ENCODE data around the gene GLDN. TPM values are rescaled to one million over a fixed set of nuclear protein-coding genes. Genes with fewer than 3 reads are reported as not detected.

Gene GLDN
- total and polyA plus RNA-seq, 10 of the 15 experiments (the other 5 are each of a cell fraction or from before 2014, with no cell fraction given), result 0.13 TPM; not detected in 9

DNA sequence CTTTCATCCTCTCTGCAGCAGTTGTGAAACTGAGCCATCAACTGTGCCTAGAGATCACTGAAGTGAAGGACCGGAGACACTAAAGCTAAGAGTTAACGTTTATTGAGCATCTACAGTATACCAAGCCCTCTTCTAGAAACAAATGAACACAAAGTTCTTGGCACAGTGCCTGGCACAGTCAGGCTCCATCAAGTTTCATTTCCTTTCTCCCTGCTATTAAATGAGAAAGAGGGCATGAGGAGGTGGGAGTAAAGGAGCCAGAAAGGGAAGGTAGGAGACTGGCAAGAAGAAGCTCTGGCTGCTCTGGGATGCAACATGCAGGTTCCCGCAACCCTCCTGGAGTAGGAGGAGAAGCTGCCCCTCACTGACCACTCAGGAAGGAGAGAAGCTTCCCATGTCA, 33.6 kb upstream of the GLDN start:
- FAIRE-seq (no peak), DNase-seq (ENCODE audit: low read depth, low spot score) (no peak), ATAC-seq (no peak)
- RAD21 ChIA-PET (ENCODE audit: unreplicated experiment), result no interaction called here
- intact Hi-C loops (cut with micrococcal nuclease; ENCODE audit: unreplicated experiment), result no loop called here
- no peak overlapping the region for H2AFZ ChIP-seq (ENCODE audit: control insufficient read depth, low read depth, low read length)
- peaks cover 0 to 10% of the 10 kb centered on the region in 2 experiments for H3K27me3 ChIP-seq (replicated peaks in 1 of 2; ENCODE audit: control insufficient read depth in 2 of 2, insufficient read depth in 2 of 2, low read length in 1 of 2)
- POLR2A ChIA-PET, result no interaction called here
- CTCF ChIA-PET, result interaction anchor here (1.2 kb wide), 1 partner anchor 26 kb away, joined by 4 read pairs; no protein-coding TSS in a partner anchor
- no TSS peak for BruUV-seq (replicated peaks)
- no peaks in the 10 kb centered on the region for H3K9me3 ChIP-seq (replicated peaks; ENCODE audit: control insufficient read depth, insufficient read depth, low read length)
- H3K36me3 ChIP-seq (ENCODE audit: control insufficient read depth in 2 of 2, insufficient read depth in 2 of 2, low read length in 1 of 2), result no peaks in the 10 kb centered on the region
- WGBS (ENCODE audit: insufficient coverage, insufficient replicate concordance, low lambda C conversion rate, missing lambda C conversion rate), result 72% methylated on average over 3 of the region's 3 CpGs
- no peak overlapping the region for H3K4me3 ChIP-seq
- H3K9ac ChIP-seq (ENCODE audit: control insufficient read depth, insufficient read depth, low read length), result no peak overlapping the region
- SMC1A ChIA-PET (ENCODE audit: uncharacterized antibody, unreplicated experiment), result interaction anchor here (0.9 kb wide), 1 partner anchor 9 kb away, joined by 3 read pairs; no protein-coding TSS in a partner anchor
- H3K27ac ChIP-seq (ENCODE audit: control insufficient read depth, insufficient read depth), result no peak overlapping the region
- no peak overlapping the region for H3K4me2 ChIP-seq (ENCODE audit: control insufficient read depth, insufficient read depth)
- no peaks in the 10 kb centered on the region for H3K4me1 ChIP-seq (ENCODE audit: control insufficient read depth, insufficient read depth, low read length)
- in situ Hi-C loops (cut with MboI), result no loop called here
- H4K20me1 ChIP-seq (ENCODE audit: control insufficient read depth, insufficient read depth), result no peaks in the 10 kb centered on the region; the same call in 1 of the 2 replicates
- no peaks in the 10 kb centered on the region for H3K79me2 ChIP-seq (ENCODE audit: control insufficient read depth, insufficient read depth, low read length)
- TF ChIP-seq SREBF2 (IDR thresholded peaks at IDR 0.05; ENCODE audit: low read length) (no peak), KDM1A (IDR thresholded peaks at IDR 0.05; ENCODE audit: borderline replicate concordance) (no peak), POU2F2 (IDR thresholded peaks at IDR 0.05; ENCODE audit: borderline replicate concordance, low read depth, low read length) (no peak), MEF2A (IDR thresholded peaks at IDR 0.05; ENCODE audit: insufficient read depth, low read depth, low read length) (no peak), HCFC1 (IDR thresholded peaks at IDR 0.05; ENCODE audit: low read length) (no peak), HDAC6 (IDR thresholded peaks at IDR 0.05; ENCODE audit: unreplicated experiment) (no peak), JUND (IDR thresholded peaks at IDR 0.05; ENCODE audit: low read depth, low read length) (no peak), E4F1 (IDR thresholded peaks at IDR 0.05; ENCODE audit: borderline replicate concordance, partially characterized antibody) (no peak), TAF1 (IDR thresholded peaks at IDR 0.05; ENCODE audit: borderline replicate concordance, low read depth, low read length) (no peak), EGR1 (IDR thresholded peaks at IDR 0.05; ENCODE audit: borderline replicate concordance in 1 of 2, low read depth in 2 of 2, low read length in 2 of 2) (no peak), FOS (IDR thresholded peaks at IDR 0.05; ENCODE audit: borderline replicate concordance, extremely low read depth, insufficient read length) (no peak)
- TF ChIP-seq, protein P1, sequence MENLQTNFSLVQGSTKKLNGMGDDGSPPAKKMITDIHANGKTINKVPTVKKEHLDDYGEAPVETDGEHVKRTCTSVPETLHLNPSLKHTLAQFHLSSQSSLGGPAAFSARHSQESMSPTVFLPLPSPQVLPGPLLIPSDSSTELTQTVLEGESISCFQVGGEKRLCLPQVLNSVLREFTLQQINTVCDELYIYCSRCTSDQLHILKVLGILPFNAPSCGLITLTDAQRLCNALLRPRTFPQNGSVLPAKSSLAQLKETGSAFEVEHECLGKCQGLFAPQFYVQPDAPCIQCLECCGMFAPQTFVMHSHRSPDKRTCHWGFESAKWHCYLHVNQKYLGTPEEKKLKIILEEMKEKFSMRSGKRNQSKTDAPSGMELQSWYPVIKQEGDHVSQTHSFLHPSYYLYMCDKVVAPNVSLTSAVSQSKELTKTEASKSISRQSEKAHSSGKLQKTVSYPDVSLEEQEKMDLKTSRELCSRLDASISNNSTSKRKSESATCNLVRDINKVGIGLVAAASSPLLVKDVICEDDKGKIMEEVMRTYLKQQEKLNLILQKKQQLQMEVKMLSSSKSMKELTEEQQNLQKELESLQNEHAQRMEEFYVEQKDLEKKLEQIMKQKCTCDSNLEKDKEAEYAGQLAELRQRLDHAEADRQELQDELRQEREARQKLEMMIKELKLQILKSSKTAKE (IDR thresholded peaks at IDR 0.05; ENCODE audit: low read depth, poor library complexity, severe bottlenecking), result no peak
- TF ChIP-seq, protein P2, sequence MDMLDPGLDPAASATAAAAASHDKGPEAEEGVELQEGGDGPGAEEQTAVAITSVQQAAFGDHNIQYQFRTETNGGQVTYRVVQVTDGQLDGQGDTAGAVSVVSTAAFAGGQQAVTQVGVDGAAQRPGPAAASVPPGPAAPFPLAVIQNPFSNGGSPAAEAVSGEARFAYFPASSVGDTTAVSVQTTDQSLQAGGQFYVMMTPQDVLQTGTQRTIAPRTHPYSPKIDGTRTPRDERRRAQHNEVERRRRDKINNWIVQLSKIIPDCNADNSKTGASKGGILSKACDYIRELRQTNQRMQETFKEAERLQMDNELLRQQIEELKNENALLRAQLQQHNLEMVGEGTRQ (IDR thresholded peaks at IDR 0.05; ENCODE audit: borderline replicate concordance, low read depth, low read length), result no peak
- TF ChIP-seq, protein P3, sequence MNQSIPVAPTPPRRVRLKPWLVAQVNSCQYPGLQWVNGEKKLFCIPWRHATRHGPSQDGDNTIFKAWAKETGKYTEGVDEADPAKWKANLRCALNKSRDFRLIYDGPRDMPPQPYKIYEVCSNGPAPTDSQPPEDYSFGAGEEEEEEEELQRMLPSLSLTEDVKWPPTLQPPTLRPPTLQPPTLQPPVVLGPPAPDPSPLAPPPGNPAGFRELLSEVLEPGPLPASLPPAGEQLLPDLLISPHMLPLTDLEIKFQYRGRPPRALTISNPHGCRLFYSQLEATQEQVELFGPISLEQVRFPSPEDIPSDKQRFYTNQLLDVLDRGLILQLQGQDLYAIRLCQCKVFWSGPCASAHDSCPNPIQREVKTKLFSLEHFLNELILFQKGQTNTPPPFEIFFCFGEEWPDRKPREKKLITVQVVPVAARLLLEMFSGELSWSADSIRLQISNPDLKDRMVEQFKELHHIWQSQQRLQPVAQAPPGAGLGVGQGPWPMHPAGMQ (IDR thresholded peaks at IDR 0.05; ENCODE audit: borderline replicate concordance), result no peak
